ENCODE results near the gene TPRX1. TPM values are rescaled to one million over a fixed set of nuclear protein-coding genes. Genes with fewer than 3 reads are reported as not detected.
A peak's percentile ranks its signal among the peaks of the same experiment; 100 is the strongest.

The TPRX1 gene
- polyA plus RNA-seq, 1 donor from 2014 or later: not detected

DNA sequence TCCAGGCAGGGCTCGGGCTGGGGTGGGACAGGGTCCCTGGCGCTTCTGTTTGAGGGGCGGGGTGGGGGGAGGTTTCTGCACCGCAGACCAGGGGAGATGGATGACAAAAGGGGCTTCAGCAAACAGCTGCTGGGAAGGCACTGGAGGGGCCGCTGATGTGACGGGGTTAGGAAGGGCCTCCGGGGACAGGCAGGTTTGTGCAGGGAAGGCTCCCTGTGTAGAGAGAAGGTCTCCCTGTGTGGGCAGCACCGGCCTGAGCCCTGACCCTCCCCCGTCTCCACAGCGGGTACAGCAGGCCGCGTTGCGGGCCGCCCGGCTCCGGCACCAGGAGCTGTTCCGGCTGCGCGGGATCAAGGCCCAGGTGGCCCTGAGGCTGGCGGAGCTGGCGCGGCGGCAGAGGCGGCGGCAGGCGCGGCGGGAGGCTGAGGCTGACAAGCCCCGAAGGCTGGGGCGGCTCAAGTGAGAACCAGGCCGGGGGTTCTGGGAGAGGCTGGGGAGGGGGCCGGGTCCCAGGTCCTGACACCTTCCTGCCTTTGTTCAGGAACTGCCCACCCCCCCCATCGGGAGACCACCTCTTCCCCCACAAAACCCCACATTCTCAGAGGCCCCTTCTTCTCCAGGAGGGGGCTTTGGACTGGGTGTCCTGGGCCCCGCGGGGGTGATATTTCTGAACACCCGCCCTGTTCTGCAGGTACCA is 49.1 kb downstream of the TPRX1 start:
- H3K27ac Mint-ChIP-seq: no peak overlapping the region
- peaks cover 0 to 1% (median 0%) of the 10 kb centered on the region in 3 donors for H3K9me3 Mint-ChIP-seq
- H3K27me3 Mint-ChIP-seq: no peaks in the 10 kb centered on the region
- peaks cover 24% of the 10 kb centered on the region for H3K36me3 Mint-ChIP-seq
- no peaks in the 10 kb centered on the region for H3K4me1 Mint-ChIP-seq
- no peak overlapping the region for H3K4me3 Mint-ChIP-seq

DNA sequence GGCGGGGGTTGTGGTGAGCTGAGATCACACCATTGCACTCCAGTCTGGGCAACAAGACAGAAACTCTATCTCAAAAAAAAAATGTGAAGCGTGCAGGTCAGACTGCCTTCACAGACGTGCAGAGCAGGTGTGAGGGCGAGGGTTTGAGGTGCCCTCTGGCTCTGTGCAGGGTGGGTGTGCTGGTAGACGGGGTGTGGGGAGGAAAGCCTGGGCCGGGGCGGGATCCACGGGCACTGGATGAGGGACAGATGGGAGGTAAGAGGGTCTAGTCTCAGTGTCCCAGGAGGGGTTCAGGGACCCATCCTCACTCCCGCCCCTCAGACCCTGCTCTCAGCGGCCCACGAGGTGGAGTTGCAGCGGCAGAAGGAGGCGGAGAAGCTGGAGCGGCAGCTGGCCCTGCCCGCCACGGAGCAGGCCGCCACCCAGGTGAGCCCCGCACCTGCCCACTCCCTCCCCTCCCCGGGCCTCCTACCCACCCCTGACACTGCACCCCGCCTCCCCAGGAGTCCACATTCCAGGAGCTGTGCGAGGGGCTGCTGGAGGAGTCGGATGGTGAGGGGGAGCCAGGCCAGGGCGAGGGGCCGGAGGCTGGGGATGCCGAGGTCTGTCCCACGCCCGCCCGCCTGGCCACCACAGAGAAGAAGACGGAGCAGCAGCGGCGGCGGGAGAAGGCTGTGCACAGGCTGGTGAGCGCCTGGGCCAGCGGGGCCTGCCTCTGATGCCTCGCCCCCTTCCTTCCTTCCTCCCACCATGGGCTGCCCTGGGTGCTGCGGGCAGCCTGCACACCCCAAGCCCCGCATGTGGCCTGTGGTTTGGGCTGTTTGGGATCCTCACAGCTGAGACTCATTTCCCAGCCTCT is 49.9 kb downstream of the TPRX1 start:
- Mint-ChIP-seq H3K4me3 (no peak overlapping the region), H3K27me3 (no peaks in the 10 kb centered on the region), H3K36me3 (peaks cover 24% of the 10 kb centered on the region), H3K27ac (peak overlapping the region in 1 of 3 donors; percentile 67), H3K9me3 (peaks cover 0 to 1% (median 0%) of the 10 kb centered on the region in 3 donors), H3K4me1 (no peaks in the 10 kb centered on the region)

DNA sequence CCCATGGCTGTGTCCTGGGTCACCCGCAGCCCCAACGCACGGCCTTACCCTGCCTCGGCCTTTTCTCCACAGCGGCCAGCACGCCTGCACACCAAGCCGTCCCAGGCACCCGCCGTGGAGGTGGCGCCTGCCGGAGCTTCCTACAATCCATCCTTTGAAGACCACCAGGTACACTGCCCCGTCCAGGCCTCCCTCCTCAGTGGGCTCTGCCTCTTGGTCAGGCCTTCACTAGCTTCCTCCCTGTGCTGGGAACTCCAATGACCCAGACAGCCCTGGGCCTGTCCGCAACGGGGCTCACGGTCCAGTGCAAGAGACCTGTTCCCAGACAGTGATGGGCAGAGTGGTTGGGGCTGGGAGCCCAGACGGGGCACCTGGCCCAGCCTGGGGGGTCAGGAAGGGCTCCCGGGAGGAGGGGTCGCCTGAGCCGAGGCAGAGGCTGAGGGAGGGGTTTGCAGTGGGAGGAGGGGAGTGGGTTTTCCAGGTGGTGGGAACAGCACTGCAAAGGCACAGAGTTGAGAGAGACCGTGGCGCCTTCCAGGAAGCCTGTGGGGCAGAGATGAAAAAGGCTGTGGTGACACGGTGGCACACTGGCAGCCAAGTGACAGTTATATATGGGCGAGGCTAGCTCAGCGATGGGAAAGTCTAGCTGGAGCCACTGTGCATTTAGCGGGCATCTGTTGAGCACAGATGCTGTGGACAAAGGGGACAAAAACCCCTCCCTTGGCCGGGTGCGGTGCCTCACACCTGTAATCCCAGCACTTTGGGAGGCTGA is 51.7 kb downstream of the TPRX1 start:
- H3K4me3 Mint-ChIP-seq: no peak overlapping the region
- peaks cover 17% of the 10 kb centered on the region for H3K36me3 Mint-ChIP-seq
- no peaks in the 10 kb centered on the region for H3K27me3 Mint-ChIP-seq
- H3K9me3 Mint-ChIP-seq: peaks cover 0 to 1% (median 0%) of the 10 kb centered on the region in 3 donors
- peak overlapping the region in 2 of 3 donors; percentile 33 to 39 for H3K27ac Mint-ChIP-seq
- H3K4me1 Mint-ChIP-seq: peaks cover 5 to 11% (median 10%) of the 10 kb centered on the region in 3 donors

Other genes starting within 250 kb of the TPRX1 start
- not detected for gene ZNF541, start 231.4 kb downstream of the TPRX1 start, polyA plus RNA-seq
- 0.71 TPM for gene BICRA, start 195.4 kb downstream of the TPRX1 start, polyA plus RNA-seq
- not detected for gene EHD2, start 91.1 kb downstream of the TPRX1 start, polyA plus RNA-seq
- gene NOP53, start 59.0 kb downstream of the TPRX1 start, polyA plus RNA-seq: 304 TPM
- gene SELENOW, start 25.8 kb downstream of the TPRX1 start, polyA plus RNA-seq: 210 TPM
- gene CRX, start 17.4 kb upstream of the TPRX1 start, polyA plus RNA-seq: not detected
- not detected for gene TPRX2, start 54.7 kb upstream of the TPRX1 start, polyA plus RNA-seq
- gene SULT2A1, start 81.8 kb upstream of the TPRX1 start, polyA plus RNA-seq: not detected
- not detected for gene BSPH1, start 187.6 kb upstream of the TPRX1 start, polyA plus RNA-seq
- gene ELSPBP1, start 190.1 kb upstream of the TPRX1 start, polyA plus RNA-seq: not detected
- not detected for gene CABP5, start 239.5 kb upstream of the TPRX1 start, polyA plus RNA-seq